GM19324 (cell line): ENCODE results near the gene SERPINB10.
"Not testable (repeated sequence)": the region's sequence is repeated elsewhere in the genome, so short reads cannot be mapped to it uniquely, and the experiment has no call there.

ENCODE experiments used
- ATAC-seq: cut with Tn5 transposase; IDR thresholded peaks from one replicate; pipeline ENCODE4 v1.9.1; 2021; ENCODE audit warnings: mild to moderate bottlenecking, moderate library complexity; ENCODE audit not compliant: unreplicated experiment, low FRiP score

Gene SERPINB10

GRCh38 chr18:63890950-63891304 lies 16.8 kb upstream of the SERPINB10 start:
- ATAC-seq: peak; percentile 83

- ATAC-seq: no peak
Measured at GRCh38 chr18:63892566-63892965, 15.2 kb upstream of the SERPINB10 start.

- ATAC-seq: no peak
Measured at GRCh38 chr18:63894106-63894772, 13.5 kb upstream of the SERPINB10 start.

- no peak for ATAC-seq
Measured at GRCh38 chr18:63895190-63895589, 12.6 kb upstream of the SERPINB10 start.

- ATAC-seq: no peak
Measured at GRCh38 chr18:63897072-63897471, 10.7 kb upstream of the SERPINB10 start.

- ATAC-seq: no peak
Measured at GRCh38 chr18:63899206-63899605, 8.6 kb upstream of the SERPINB10 start.

- ATAC-seq: no peak
Measured at GRCh38 chr18:63903851-63904570, 3.7 kb upstream of the SERPINB10 start.

- ATAC-seq: no peak
Measured at GRCh38 chr18:63904694-63905093, 3.1 kb upstream of the SERPINB10 start.

GRCh38 chr18:63905361-63905760 lies 2.4 kb upstream of the SERPINB10 start:
- no peak for ATAC-seq

- no peak for ATAC-seq
Measured at GRCh38 chr18:63906056-63906455, 1.7 kb upstream of the SERPINB10 start.

GRCh38 chr18:63908858-63909257 lies 1.1 kb downstream of the SERPINB10 start:
- ATAC-seq: no peak

GRCh38 chr18:63909870-63910269 lies 2.1 kb downstream of the SERPINB10 start:
- no peak for ATAC-seq

- ATAC-seq: no peak
Measured at GRCh38 chr18:63917817-63918216, 10.1 kb downstream of the SERPINB10 start.

- ATAC-seq: no peak
Measured at GRCh38 chr18:63922049-63922448, 14.3 kb downstream of the SERPINB10 start.

GRCh38 chr18:63924551-63924950 lies 16.8 kb downstream of the SERPINB10 start:
- no peak for ATAC-seq

GRCh38 chr18:63928331-63928730 lies 20.6 kb downstream of the SERPINB10 start:
- ATAC-seq: no peak

GRCh38 chr18:63929369-63929768 lies 21.6 kb downstream of the SERPINB10 start:
- not testable (repeated sequence) for ATAC-seq

- ATAC-seq: no peak
Measured at GRCh38 chr18:63930773-63931354, 23.1 kb downstream of the SERPINB10 start.

GRCh38 chr18:63936156-63936931 lies 28.6 kb downstream of the SERPINB10 start:
- ATAC-seq: peak; percentile 99

- no peak for ATAC-seq
Measured at GRCh38 chr18:63936932-63937393, 29.2 kb downstream of the SERPINB10 start.

GRCh38 chr18:63940008-63940407 lies 32.2 kb downstream of the SERPINB10 start:
- no peak for ATAC-seq
